OCI-LY3 (cell line): ENCODE results near the gene POLDIP2.

Experiments
- H2AFZ ChIP-seq: fragments of 200-600, 300-600 bp; shearing (Covaris generic); 2 replicates; pipeline ENCODE4 v1.6.0; 2014; ENCODE audit warnings: antibody characterized with exemption, low read depth, low read length
- H3K27ac ChIP-seq: fragments of 200-600, 300-600 bp; sonication (generic); 2 replicates; pipeline ENCODE4 v1.5.1; 2014; ENCODE audit warnings: mild to moderate bottlenecking, low read length, moderate library complexity, mixed read lengths
- H3K27me3 ChIP-seq: fragments of 200-600, 300-600 bp; sonication (generic); 2 replicates; pipeline ENCODE4 v1.6.1; 2014; ENCODE audit warnings: low read depth, low read length, mixed read lengths
- H3K36me3 ChIP-seq: fragments of 200-600, 300-600 bp; sonication (generic); replicated peaks from 2 replicates; pipeline ENCODE3; 2014; ENCODE audit warnings: low read depth, low read length, mixed read lengths
- H3K4me1 ChIP-seq: fragments of 300-600, 200-600 bp; sonication (generic); 2 replicates; pipeline ENCODE4 v1.6.1; 2014; ENCODE audit warnings: low read length, mixed read lengths
- H3K4me2 ChIP-seq: fragments of 200-600, 300-600 bp; sonication (generic); 2 replicates; pipeline ENCODE4 v1.6.1; 2014; ENCODE audit warnings: low read length, mixed read lengths
- H3K4me3 ChIP-seq: fragments of 300-600, 200-600 bp; sonication (generic); 2 replicates; pipeline ENCODE4 v1.5.1; 2014; ENCODE audit warnings: antibody characterized with exemption, mild to moderate bottlenecking, low read length, moderate library complexity
- H3K79me2 ChIP-seq: fragments of 300-600, 200-600 bp; shearing (Covaris generic); 2 replicates; pipeline ENCODE4 v1.6.1; 2014; ENCODE audit warnings: mild to moderate bottlenecking, low read length, mixed read lengths
- H3K9ac ChIP-seq: fragments of 300-600, 200-600 bp; shearing (Covaris generic); 2 replicates; pipeline ENCODE4 v1.6.0; 2014; ENCODE audit warnings: mild to moderate bottlenecking, low read length, moderate library complexity
- H3K9me3 ChIP-seq: fragments of 200-600, 300-600 bp; shearing (Covaris generic); 2 replicates; pipeline ENCODE4 v1.6.1; 2014; ENCODE audit warnings: low read length, mixed read lengths; ENCODE audit not compliant: insufficient read depth
- H4K20me1 ChIP-seq: fragments of 200-600, 300-600 bp; sonication (generic); 2 replicates; pipeline ENCODE4 v1.6.1; 2016; ENCODE audit warnings: low read length, mixed read lengths; ENCODE audit not compliant: insufficient read depth
- CTCF ChIP-seq: fragments of 200-600, 300-600 bp; sonication (generic); IDR thresholded peaks from 2 replicates; pipeline ENCODE4 v1.5.1; 2014; ENCODE audit warnings: antibody characterized with exemption, low read length, low read depth
- EZH2phosphoT487 ChIP-seq: fragments of 200-600 bp; shearing (Covaris generic); IDR thresholded peaks from 2 replicates; pipeline ENCODE4 v1.6.1; 2018; ENCODE audit warnings: antibody characterized with exemption, mixed run types, low read depth

POLDIP2 gene

DNA sequence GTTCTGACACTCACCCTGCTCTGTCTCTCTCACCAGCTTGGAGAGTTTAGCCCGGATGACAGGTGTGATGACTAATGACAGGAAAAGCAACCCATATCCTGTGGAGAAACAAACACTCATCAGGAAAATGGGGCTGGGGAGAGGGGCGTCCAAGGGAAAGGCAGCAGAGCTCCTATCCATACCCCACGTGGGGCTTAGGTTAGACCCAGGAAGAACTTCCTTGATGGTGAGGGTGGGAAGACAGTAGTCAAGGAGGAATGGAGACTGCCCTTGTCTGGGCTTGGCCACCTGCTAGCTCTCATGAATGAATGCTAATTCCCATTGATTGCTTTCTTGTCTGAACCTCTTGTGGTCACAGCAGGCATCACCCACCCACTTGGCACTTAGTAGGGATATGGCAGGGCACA lies 44.9 kb upstream of the POLDIP2 start:
- Histone ChIP-seq H3K79me2 (no peaks in the 10 kb centered on the region), H4K20me1 (no peaks in the 10 kb centered on the region), H2AFZ (no peak overlapping the region), H3K4me2 (no peak overlapping the region), H3K4me3 (no peak overlapping the region), H3K27me3 (no peaks in the 10 kb centered on the region), H3K9me3 (no peaks in the 10 kb centered on the region), H3K36me3 (no peaks in the 10 kb centered on the region), H3K4me1 (peaks cover 21% of the 10 kb centered on the region), H3K9ac (no peak overlapping the region), H3K27ac (no peak overlapping the region)
- TF ChIP-seq CTCF (no peak), EZH2phosphoT487 (no peak)

DNA sequence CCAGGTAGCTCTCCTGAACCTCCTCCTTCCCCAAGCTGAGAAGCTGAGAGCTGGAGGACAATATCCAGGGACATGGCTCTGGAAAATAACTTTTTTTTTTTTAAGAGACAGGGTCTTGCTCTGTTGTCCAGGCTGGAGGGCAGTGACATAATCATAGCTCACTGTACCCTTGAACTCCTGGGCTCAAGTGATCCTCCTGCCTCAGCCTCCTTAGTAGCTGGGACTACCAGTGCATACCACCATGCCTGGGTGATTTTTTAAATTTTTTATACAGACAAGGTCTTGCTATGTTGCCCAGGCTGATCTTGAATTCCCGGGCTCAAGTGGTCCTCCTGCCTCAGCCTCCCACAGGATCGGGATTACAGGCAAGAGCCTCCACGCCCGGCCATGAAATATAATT lies 42.5 kb upstream of the POLDIP2 start:
- H3K4me1 ChIP-seq: peaks cover 12% of the 10 kb centered on the region; the same call in 1 of the 2 replicates
- no peak overlapping the region for H3K4me2 ChIP-seq
- H4K20me1 ChIP-seq: no peaks in the 10 kb centered on the region
- no peaks in the 10 kb centered on the region for H3K9me3 ChIP-seq
- TF ChIP-seq EZH2phosphoT487: no peak
- no peak for TF ChIP-seq CTCF
- no peak overlapping the region for H3K27ac ChIP-seq
- H3K27me3 ChIP-seq: no peaks in the 10 kb centered on the region
- no peak overlapping the region for H3K4me3 ChIP-seq
- peaks cover 16% of the 10 kb centered on the region for H3K36me3 ChIP-seq
- no peaks in the 10 kb centered on the region for H3K79me2 ChIP-seq
- H3K9ac ChIP-seq: no peak overlapping the region
- no peak overlapping the region for H2AFZ ChIP-seq

DNA sequence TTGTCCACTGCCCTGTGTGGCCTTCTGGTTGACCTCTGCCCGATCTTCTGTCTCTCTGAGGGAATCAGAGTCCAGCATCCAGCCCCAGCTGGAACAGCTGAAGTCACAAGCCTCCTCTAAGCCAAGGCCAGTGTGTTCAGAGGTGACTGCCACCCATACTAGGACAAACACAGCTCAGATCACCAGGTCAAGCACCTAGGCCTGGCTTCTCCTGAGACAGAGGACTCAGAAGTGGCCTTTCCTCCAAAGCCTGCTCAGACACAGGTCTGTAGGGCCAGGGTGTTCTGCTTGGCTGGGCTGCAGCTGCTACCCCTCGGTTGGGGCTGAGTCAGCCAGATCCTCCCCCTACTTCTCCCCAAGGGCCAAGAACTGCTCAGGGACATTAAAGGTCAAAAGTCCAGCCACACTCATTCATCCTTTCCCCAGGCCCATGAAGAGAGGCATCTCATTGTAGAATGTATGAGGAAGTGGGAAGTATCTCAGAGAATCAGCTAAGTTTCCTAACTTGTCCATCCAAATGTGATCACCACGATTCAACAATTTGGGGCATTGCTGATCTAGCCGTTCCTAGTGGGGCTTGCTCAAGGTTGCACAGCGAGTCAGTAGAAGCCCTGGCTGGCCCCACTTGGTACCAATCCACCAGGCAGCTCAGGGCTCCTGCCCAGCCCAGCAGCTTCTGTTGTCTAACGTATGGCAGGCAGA lies 41.1 kb upstream of the POLDIP2 start:
- H3K27ac ChIP-seq: no peak overlapping the region
- H3K36me3 ChIP-seq: peaks cover 27% of the 10 kb centered on the region
- no peaks in the 10 kb centered on the region for H3K79me2 ChIP-seq
- no peak overlapping the region for H2AFZ ChIP-seq
- TF ChIP-seq CTCF (no peak), EZH2phosphoT487 (no peak)
- H3K4me3 ChIP-seq: no peak overlapping the region
- no peak overlapping the region for H3K4me2 ChIP-seq
- no peaks in the 10 kb centered on the region for H4K20me1 ChIP-seq
- H3K27me3 ChIP-seq: no peaks in the 10 kb centered on the region
- peaks cover 5% of the 10 kb centered on the region; the same call in 1 of the 2 replicates for H3K4me1 ChIP-seq
- H3K9ac ChIP-seq: no peak overlapping the region
- H3K9me3 ChIP-seq: no peaks in the 10 kb centered on the region

GRCh38 chr17:28397687-28398279 lies 40.5 kb upstream of the POLDIP2 start:
- H3K79me2 ChIP-seq: no peaks in the 10 kb centered on the region
- H3K27ac ChIP-seq: no peak overlapping the region
- peaks cover 29% of the 10 kb centered on the region for H3K36me3 ChIP-seq
- TF ChIP-seq CTCF: no peak
- TF ChIP-seq EZH2phosphoT487: no peak
- no peak overlapping the region for H3K4me3 ChIP-seq
- no peaks in the 10 kb centered on the region for H4K20me1 ChIP-seq
- peaks cover 5% of the 10 kb centered on the region; the same call in 1 of the 2 replicates for H3K4me1 ChIP-seq
- no peak overlapping the region for H3K4me2 ChIP-seq
- H3K27me3 ChIP-seq: no peaks in the 10 kb centered on the region
- no peaks in the 10 kb centered on the region for H3K9me3 ChIP-seq
- H3K9ac ChIP-seq: no peak overlapping the region
- H2AFZ ChIP-seq: no peak overlapping the region
